ENCODE results near the gene TP53AIP1. TPM values are rescaled to one million over a fixed set of nuclear protein-coding genes. Genes with fewer than 3 reads are reported as not detected.

The TP53AIP1 gene
- total RNA-seq, 3 donors from 2014 or later, result 0.25 to 0.55 (median 0.36) TPM

- intact Hi-C loops (cut with DNase I, micrococcal nuclease), result loop anchor here in 1 of 2 donors (2.0 kb wide), 1 partner anchor 71 kb away; no protein-coding TSS in a partner anchor
- ATAC-seq (no peak), DNase-seq (no peak)
- Histone ChIP-seq H3K4me1 (ENCODE audit: low read depth) (no peaks in the 10 kb centered on the region), H3K4me3 (no peak overlapping the region), H3K9me3 (no peaks in the 10 kb centered on the region), H3K36me3 (ENCODE audit: low read depth) (no peaks in the 10 kb centered on the region)
- no peak for TF ChIP-seq CTCF (IDR thresholded peaks at IDR 0.05)
These were observed 13.0 kb upstream of the TP53AIP1 start for GRCh38 chr11:128955636-128956035.

- no peaks in the 10 kb centered on the region for H3K4me1 ChIP-seq (ENCODE audit: low read depth)
- no peak overlapping the region for H3K4me3 ChIP-seq
- DNase-seq (no peak), ATAC-seq (no peak)
- TF ChIP-seq CTCF (IDR thresholded peaks at IDR 0.05), result no peak
- no peaks in the 10 kb centered on the region for H3K9me3 ChIP-seq
- no peaks in the 10 kb centered on the region for H3K36me3 ChIP-seq (ENCODE audit: low read depth)
- intact Hi-C loops (cut with DNase I, micrococcal nuclease), result loop anchor here in 1 of 2 donors (5.0 kb wide), 1 partner anchor 66 kb away; no protein-coding TSS in a partner anchor
These were observed 10.5 kb upstream of the TP53AIP1 start for GRCh38 chr11:128953151-128953550.

GRCh38 chr11:128949791-128950454, 7.3 kb upstream of the TP53AIP1 start:
- no peak for TF ChIP-seq CTCF (IDR thresholded peaks at IDR 0.05)
- intact Hi-C loops (cut with DNase I, micrococcal nuclease), result loop anchor here in 1 of 2 donors (5.0 kb wide), 1 partner anchor 63 kb away; no protein-coding TSS in a partner anchor
- peak; percentile 46 for ATAC-seq

GRCh38 chr11:128948583-128948982, 5.9 kb upstream of the TP53AIP1 start:
- Histone ChIP-seq H3K4me3 (no peak overlapping the region), H3K4me1 (ENCODE audit: low read depth) (no peaks in the 10 kb centered on the region), H3K9me3 (no peaks in the 10 kb centered on the region), H3K36me3 (ENCODE audit: low read depth) (no peaks in the 10 kb centered on the region)
- no peak for DNase-seq
- intact Hi-C loops (cut with DNase I, micrococcal nuclease), result no loop called here
- no peak for TF ChIP-seq CTCF (IDR thresholded peaks at IDR 0.05)
- ATAC-seq, result no peak

More at GRCh38 chr11:128949791-128950454, 7.3 kb upstream of the TP53AIP1 start:
- DNase-seq, result peak in 1 of 3 donors; percentile 28
- H3K4me3 ChIP-seq, result no peak overlapping the region
- H3K4me1 ChIP-seq (ENCODE audit: low read depth), result no peaks in the 10 kb centered on the region
- H3K9me3 ChIP-seq, result no peaks in the 10 kb centered on the region
- no peaks in the 10 kb centered on the region for H3K36me3 ChIP-seq (ENCODE audit: low read depth)

GRCh38 chr11:128947773-128948172, 5.1 kb upstream of the TP53AIP1 start:
- no peaks in the 10 kb centered on the region for H3K36me3 ChIP-seq (ENCODE audit: low read depth)
- no peaks in the 10 kb centered on the region for H3K9me3 ChIP-seq
- H3K4me1 ChIP-seq (ENCODE audit: low read depth), result no peaks in the 10 kb centered on the region
- TF ChIP-seq CTCF (IDR thresholded peaks at IDR 0.05), result no peak
- DNase-seq (no peak), ATAC-seq (no peak)
- H3K4me3 ChIP-seq, result no peak overlapping the region
- intact Hi-C loops (cut with DNase I, micrococcal nuclease), result no loop called here
